H1 (cell line): ENCODE measurements around the gene CYP39A1. TPM values are rescaled to one million over a fixed set of nuclear protein-coding genes. Genes with fewer than 3 reads are reported as not detected.
"Not testable (repeated sequence)": the region's sequence is repeated elsewhere in the genome, so short reads cannot be mapped to it uniquely, and the experiment has no call there.

ENCODE experiments used
- CTCF ChIA-PET: fragments of 300-600 bp; sonication (Branson Sonifier 250); formaldehyde crosslinking; loops from one replicate; lab custom pipeline; 2021; ENCODE audit not compliant: partially characterized antibody; lab: Charles Lee
- POLR2A ChIA-PET: fragments of 300-600 bp; sonication (Branson Sonifier 250); formaldehyde crosslinking; loops from one replicate; lab custom pipeline; 2021; ENCODE audit warnings: inconsistent platforms; ENCODE audit not compliant: partially characterized antibody; lab: Charles Lee
- DNase-seq, 2 experiments: peaks; one replicate each; pipeline versions ENCODE4 v3.0.0 to v3.0.0-alpha.2; 2010 to 2022; ENCODE audit warnings: low spot score in 2 of 2, low read depth in 1 of 2, mixed read lengths in 1 of 2
- FAIRE-seq: peaks from 2 replicates; lab custom pipeline; 2011; peaks lifted over from hg19 to GRCh38; lab: Jason Lieb, UNC
- H2AFZ ChIP-seq: 2 replicates; pipeline ENCODE4 v1.8.1; 2012; ENCODE audit warnings: low read length, inconsistent platforms
- H2AK5ac ChIP-seq: 2 replicates; pipeline ENCODE4 v1.6.1; 2013; ENCODE audit warnings: low read depth, low read length
- H2BK120ac ChIP-seq: replicated peaks from 2 replicates; pipeline ENCODE3; 2013; ENCODE audit warnings: low read depth, low read length, inconsistent platforms
- H2BK12ac ChIP-seq: 2 replicates; pipeline ENCODE4 v1.6.1; 2013; ENCODE audit warnings: low read depth, low read length
- H2BK15ac ChIP-seq: 2 replicates; pipeline ENCODE4 v1.6.1; 2013; ENCODE audit warnings: low read length
- H2BK20ac ChIP-seq: 2 replicates; pipeline ENCODE4 v1.6.1; 2013; ENCODE audit warnings: low read length
- H2BK5ac ChIP-seq: 2 replicates; pipeline ENCODE4 v1.6.1; 2013; ENCODE audit warnings: low read depth, low read length
- H3K14ac ChIP-seq: 2 replicates; pipeline ENCODE4 v1.6.1; 2013; ENCODE audit warnings: inconsistent platforms; ENCODE audit not compliant: insufficient read length
- H3K18ac ChIP-seq: 2 replicates; pipeline ENCODE4 v1.6.1; 2013; ENCODE audit warnings: low read length; ENCODE audit errors: extremely low read depth
- H3K23ac ChIP-seq: 2 replicates; pipeline ENCODE4 v1.6.1; 2013; ENCODE audit warnings: inconsistent platforms; ENCODE audit not compliant: insufficient read length
- H3K23me2 ChIP-seq: 2 replicates; pipeline ENCODE4 v1.6.1; 2013; ENCODE audit warnings: low read depth, low read length
- H3K27ac ChIP-seq: 2 replicates; pipeline ENCODE4 v1.6.1; 2011; ENCODE audit warnings: low read depth, low read length, inconsistent platforms
- H3K27me3 ChIP-seq, 4 experiments: replicated peaks in 1 of 4; 1 replicate in 1 of 4; 2 replicates in 3 of 4; pipeline versions ENCODE4 v1.6.1 to v1.8.1; 2011 to 2013; ENCODE audit warnings: low read length in 3 of 4, mild to moderate bottlenecking in 3 of 4, inconsistent platforms in 2 of 4, mixed read lengths in 2 of 4, moderate library complexity in 1 of 4; ENCODE audit not compliant: control insufficient read depth in 3 of 4, insufficient read depth in 3 of 4; ENCODE audit errors: extremely low read depth in 1 of 4
- H3K36me3 ChIP-seq, 4 experiments: 2 replicates each; pipeline versions ENCODE4 v1.6.1 to v1.8.1; 2011 to 2013; ENCODE audit warnings: mild to moderate bottlenecking in 4 of 4, low read length in 3 of 4, moderate library complexity in 2 of 4, control low read depth in 1 of 4, inconsistent platforms in 1 of 4; ENCODE audit not compliant: insufficient read depth in 4 of 4, control insufficient read depth in 2 of 4
- H3K4ac ChIP-seq: replicated peaks from 2 replicates; pipeline ENCODE3; 2013; ENCODE audit warnings: low read length, low read depth, mixed read lengths, inconsistent platforms; ENCODE audit not compliant: insufficient read length
- H3K4me1 ChIP-seq, 4 experiments: replicated peaks in 1 of 4; 1 replicate in 1 of 4; 2 replicates in 3 of 4; pipeline versions ENCODE4 v1.6.1 to v1.8.1; 2011 to 2013; ENCODE audit warnings: low read length in 3 of 4, inconsistent platforms in 2 of 4, mixed read lengths in 1 of 4; ENCODE audit not compliant: insufficient read depth in 4 of 4, control insufficient read depth in 3 of 4
- H3K4me2 ChIP-seq, 2 experiments: 2 replicates each; pipeline versions ENCODE4 v1.6.1 to v1.8.1; 2011 to 2013; ENCODE audit warnings: low read depth in 2 of 2, low read length in 2 of 2, control low read depth in 1 of 2, inconsistent platforms in 1 of 2, mild to moderate bottlenecking in 1 of 2; ENCODE audit not compliant: insufficient read depth in 1 of 2
- H3K4me3 ChIP-seq, 4 experiments: fragments of 200-600, 300-600 bp in 1 of 4; sonication (generic), shearing (Covaris generic), sonication (Bioruptor Twin) in 1 of 4; 2 replicates each; pipeline versions ENCODE4 v1.5.1 to v1.8.1; 2011 to 2016; ENCODE audit warnings: low read length in 4 of 4, low read depth in 3 of 4, control low read depth in 2 of 4, inconsistent platforms in 2 of 4, mild to moderate bottlenecking in 2 of 4, mixed read lengths in 1 of 4, moderate library complexity in 1 of 4; ENCODE audit not compliant: insufficient read depth in 2 of 4; ENCODE audit errors: extremely low read depth in 1 of 4
- H3K56ac ChIP-seq: replicated peaks from 2 replicates; pipeline ENCODE3; 2013; ENCODE audit warnings: low read depth, mild to moderate bottlenecking, mixed read lengths, low read length, inconsistent platforms; ENCODE audit not compliant: insufficient read length
- H3K79me1 ChIP-seq: 2 replicates; pipeline ENCODE4 v1.6.1; 2013; ENCODE audit warnings: low read depth, low read length, control low read depth
- H3K79me2 ChIP-seq, 2 experiments: 2 replicates each; pipeline versions ENCODE4 v1.6.1 to v1.8.1; 2012 to 2013; ENCODE audit warnings: low read length in 2 of 2, mild to moderate bottlenecking in 2 of 2, inconsistent platforms in 1 of 2; ENCODE audit not compliant: insufficient read depth in 2 of 2, control insufficient read depth in 1 of 2
- H3K9ac ChIP-seq, 4 experiments: replicated peaks in 1 of 4; 1 replicate in 1 of 4; 2 replicates in 3 of 4; pipeline versions ENCODE4 v1.6.1 to v1.8.1; 2011 to 2013; ENCODE audit warnings: low read depth in 3 of 4, low read length in 3 of 4, control low read depth in 2 of 4, mild to moderate bottlenecking in 2 of 4, moderate library complexity in 2 of 4, inconsistent platforms in 1 of 4; ENCODE audit errors: extremely low read depth in 1 of 4
- H3K9me3 ChIP-seq, 2 experiments: 2 replicates each; pipeline versions ENCODE4 v1.6.1 to v1.8.1; 2012 to 2013; ENCODE audit warnings: mild to moderate bottlenecking in 2 of 2, moderate library complexity in 2 of 2, control low read depth in 1 of 2, inconsistent platforms in 1 of 2, low read depth in 1 of 2, low read length in 1 of 2, mixed read lengths in 1 of 2; ENCODE audit not compliant: insufficient read depth in 2 of 2
- H4K20me1 ChIP-seq, 2 experiments: replicated peaks in 1 of 2; 2 replicates each; pipeline versions ENCODE3 to v1.8.1; 2011 to 2013; ENCODE audit warnings: inconsistent platforms in 2 of 2, low read length in 2 of 2, mild to moderate bottlenecking in 1 of 2; ENCODE audit not compliant: insufficient read depth in 2 of 2, control insufficient read depth in 1 of 2
- H4K5ac ChIP-seq: 2 replicates; pipeline ENCODE4 v1.6.1; 2013; ENCODE audit warnings: low read length, low read depth, mixed read lengths, inconsistent platforms; ENCODE audit not compliant: insufficient read length
- H4K8ac ChIP-seq: 2 replicates; pipeline ENCODE4 v1.8.0; 2013; ENCODE audit warnings: mild to moderate bottlenecking, moderate library complexity, low read length, inconsistent platforms; ENCODE audit not compliant: insufficient read depth; ENCODE audit errors: extremely low read depth
- H4K91ac ChIP-seq: replicated peaks from 2 replicates; pipeline ENCODE3; 2013; ENCODE audit warnings: low read length, mixed read lengths, inconsistent platforms; ENCODE audit not compliant: insufficient read length
- NRF1 ChIP-seq: IDR thresholded peaks from 2 replicates; pipeline ENCODE4 v1.6.1; 2011; ENCODE audit warnings: mild to moderate bottlenecking, low read depth, low read length, improper control_type of control experiment
- TEAD4 ChIP-seq: IDR thresholded peaks from 2 replicates; pipeline ENCODE4 v1.6.1; 2012; ENCODE audit warnings: low read depth, low read length, inconsistent platforms, mixed read lengths
- WGBS, 2 experiments: shearing (Covaris generic) in 1 of 2; methylation state at CpG; one replicate each; pipeline versions ENCODE4 v1.1.6 to v1.1.7; 2013 to 2015; ENCODE audit warnings: low lambda C conversion rate in 2 of 2, mixed read lengths in 2 of 2, inconsistent platforms in 1 of 2, low coverage in 1 of 2, missing lambda C conversion rate in 1 of 2; ENCODE audit not compliant: insufficient replicate concordance in 2 of 2, insufficient coverage in 1 of 2, insufficient read length in 1 of 2; ENCODE audit errors: extremely low coverage in 1 of 2, missing lambda C conversion rate in 1 of 2; 5-methylcytosine and 5-hydroxymethylcytosine counted together
- polyA plus RNA-seq, 7 experiments: library from polyadenylated mRNA; depleted of rRNA in 3 of 7; stranded (reverse) in 5 of 7; unstranded in 2 of 7; fragments of >200 nt in 5 of 7; fragments of 200-250 nt in 2 of 7; gene quantifications; 1 replicate in 5 of 7; 2 replicates in 1 of 7; 4 replicates in 1 of 7; pipeline versions ENCODE4 v1.2.1 to v1.2.3, GENCODE V29; 2011 to 2013; ENCODE audit warnings: missing spikeins in 2 of 7, mixed read lengths in 2 of 7
- total RNA-seq: library from RNA; stranded (reverse); fragmentation: NEBNext Ultra II Directional; extraction: Animal tissue kit (Norgen Biotek cat#: 25700); gene quantifications from 2 replicates; pipeline ENCODE4 v1.2.1, GENCODE V29; 2021

Gene CYP39A1
- total and polyA plus RNA-seq, 2 of the 8 experiments (the other 6 are each of a cell fraction or from before 2014, with no cell fraction given), result 0.71 to 2.4 TPM

GRCh38 chr6:46648869-46649492, 3.6 kb downstream of the CYP39A1 start (continued):
- TF ChIP-seq NRF1 (no peak), TEAD4 (no peak)

- H3K4me2 ChIP-seq, H2BK120ac ChIP-seq, H4K8ac ChIP-seq, H3K9me3 ChIP-seq, H4K20me1 ChIP-seq, H3K23me2 ChIP-seq, FAIRE-seq, H3K79me1 ChIP-seq, DNase-seq, H3K79me2 ChIP-seq, H3K27me3 ChIP-seq, H2BK20ac ChIP-seq, H2AFZ ChIP-seq, H4K5ac ChIP-seq, H3K14ac ChIP-seq, H2BK15ac ChIP-seq, POLR2A ChIA-PET, H3K4ac ChIP-seq, H3K56ac ChIP-seq, H4K91ac ChIP-seq, H2BK5ac ChIP-seq, CTCF ChIA-PET, H3K27ac ChIP-seq, H3K9ac ChIP-seq, H3K4me1 ChIP-seq, H3K4me3 ChIP-seq, H2BK12ac ChIP-seq, H2AK5ac ChIP-seq, H3K18ac ChIP-seq, H3K36me3 ChIP-seq, H3K23ac ChIP-seq: not testable (repeated sequence)
- 70% methylated on average over 1 of the region's 4 CpGs; no CpG with 5 or more reads in 1 of the 2 experiments for WGBS, 2 experiments
These were observed 4.5 kb downstream of the CYP39A1 start for GRCh38 chr6:46648108-46648507.
